ENCODE measurements around the gene CWF19L2.
"Not testable (repeated sequence)": the region's sequence is repeated elsewhere in the genome, so short reads cannot be mapped to it uniquely, and the experiment has no call there.

The CWF19L2 gene

GRCh38 chr11:107430525-107430924 lies 27.1 kb downstream of the CWF19L2 start:
- DNase-seq = no peak

GRCh38 chr11:107427569-107428180 lies 29.9 kb downstream of the CWF19L2 start:
- peak; percentile 39 for DNase-seq

- DNase-seq = no peak
Observed at GRCh38 chr11:107413352-107413751, 44.3 kb downstream of the CWF19L2 start.

DNA sequence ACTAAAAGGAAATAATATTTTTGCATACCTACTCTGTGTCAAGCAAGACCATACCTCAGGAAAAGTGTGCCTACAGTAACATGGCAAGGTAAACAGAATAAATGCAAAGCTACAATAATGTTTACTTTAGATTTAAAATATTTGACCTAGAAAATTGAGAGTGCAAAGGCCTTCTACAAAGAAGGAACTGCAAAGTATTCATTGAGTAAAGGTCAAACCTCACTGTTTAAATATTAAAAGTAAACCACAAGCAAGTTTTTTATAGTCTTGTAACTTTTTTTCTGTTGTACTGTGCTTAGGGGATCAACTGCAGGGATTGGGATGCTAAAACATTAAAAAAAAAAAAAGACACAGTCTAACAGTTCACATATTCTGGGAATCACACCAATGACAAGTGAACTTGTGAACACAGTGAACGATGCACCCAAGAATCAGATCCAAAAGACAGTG lies 48.8 kb downstream of the CWF19L2 start:
- no peak for DNase-seq

GRCh38 chr11:107405260-107405659 lies 52.4 kb downstream of the CWF19L2 start:
- no peak for DNase-seq

- not testable (repeated sequence) for DNase-seq
Observed at GRCh38 chr11:107401131-107401530, 56.5 kb downstream of the CWF19L2 start.

DNA sequence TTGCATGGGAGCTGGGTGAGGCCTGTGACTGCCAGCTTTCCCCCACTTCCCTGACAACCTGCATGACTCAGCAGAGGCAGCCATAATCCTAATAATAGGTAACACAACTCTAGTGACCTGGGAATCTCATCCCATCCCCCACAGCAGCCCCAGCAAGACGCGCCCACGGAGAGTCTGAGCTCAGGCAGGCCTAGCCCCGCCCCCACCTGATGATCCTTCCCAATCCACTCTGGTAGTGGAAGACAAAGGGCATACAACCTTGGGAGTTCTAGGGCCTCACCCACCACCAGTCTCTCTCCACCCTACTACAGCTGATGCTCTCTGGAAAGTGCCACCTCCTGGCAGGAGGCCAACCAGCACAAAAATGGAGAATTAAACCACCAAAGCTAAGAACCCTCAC lies 60.3 kb downstream of the CWF19L2 start:
- no peak for DNase-seq

DNA sequence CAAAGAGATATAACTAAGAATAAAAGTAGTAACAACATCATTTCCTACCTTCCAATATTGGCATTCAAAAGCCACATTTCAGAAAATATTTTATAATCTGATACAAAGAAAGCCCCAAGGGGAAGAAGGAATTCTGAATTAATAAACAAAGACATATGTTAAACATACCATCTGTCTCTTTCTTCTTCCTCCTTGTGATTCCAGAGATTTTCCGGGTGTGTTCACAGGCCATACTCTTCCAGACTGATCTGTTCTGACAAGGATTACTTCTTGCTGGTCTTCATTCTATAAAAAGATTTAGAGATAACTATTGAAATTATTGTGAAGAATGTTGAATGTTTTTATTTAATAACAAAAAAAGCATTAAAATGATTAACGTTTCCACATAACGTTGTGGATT lies 65.0 kb downstream of the CWF19L2 start:
- DNase-seq = no peak

GRCh38 chr11:107390701-107391100 lies 66.9 kb downstream of the CWF19L2 start:
- DNase-seq = not testable (repeated sequence)

DNA sequence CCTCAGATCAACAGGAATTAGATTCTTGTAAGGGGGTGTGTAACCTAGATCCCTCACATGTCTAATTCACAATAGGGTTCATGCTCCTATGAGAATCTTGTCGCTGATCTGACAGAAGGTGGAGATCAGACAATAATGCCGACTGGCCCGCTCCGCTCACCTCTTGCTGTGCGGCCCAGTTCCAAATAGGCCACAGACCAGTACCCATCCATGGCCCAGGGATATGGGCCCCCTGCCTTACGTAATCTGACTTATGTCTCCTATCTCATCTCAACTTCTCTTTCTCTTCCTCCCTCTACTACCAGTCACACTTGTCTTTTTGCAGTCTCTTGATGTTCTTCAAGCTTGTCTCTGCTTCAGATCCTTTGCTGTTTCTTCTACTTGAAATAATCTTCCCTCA lies 70.0 kb downstream of the CWF19L2 start:
- no peak for DNase-seq

- DNase-seq = no peak
Observed at GRCh38 chr11:107385361-107385981, 72.2 kb downstream of the CWF19L2 start.

DNA sequence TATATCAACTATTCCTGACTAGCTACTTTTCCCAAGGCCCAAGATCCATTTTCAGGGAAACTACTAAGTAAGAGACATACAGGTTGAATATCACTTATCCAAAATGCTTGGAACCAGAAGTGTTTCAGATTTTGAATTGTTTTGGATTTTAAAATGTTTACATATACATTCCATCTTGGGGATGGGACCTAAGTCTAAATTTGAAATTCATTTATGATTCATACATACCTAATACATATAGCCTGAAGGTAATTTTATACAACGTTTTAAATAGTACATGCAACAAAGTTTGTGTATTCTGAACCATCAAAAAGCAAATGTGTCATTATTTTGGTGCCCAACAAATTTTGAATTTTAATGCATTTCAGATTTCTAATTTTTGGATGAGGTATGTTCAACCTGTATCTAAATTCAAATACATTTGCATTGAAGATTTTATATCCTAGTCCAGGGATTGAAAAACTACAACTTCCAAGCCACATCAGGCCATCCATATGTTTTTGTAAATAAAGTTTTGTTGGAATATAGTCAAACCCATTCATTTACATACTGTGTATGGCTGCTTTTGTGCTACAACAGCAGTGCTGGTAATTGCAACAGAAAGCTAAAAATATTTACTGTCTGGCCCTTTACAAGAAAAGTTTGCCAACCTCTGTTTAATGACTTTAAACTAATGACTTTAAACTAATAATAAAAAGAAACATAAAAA lies 73.3 kb downstream of the CWF19L2 start:
- DNase-seq = no peak

DNA sequence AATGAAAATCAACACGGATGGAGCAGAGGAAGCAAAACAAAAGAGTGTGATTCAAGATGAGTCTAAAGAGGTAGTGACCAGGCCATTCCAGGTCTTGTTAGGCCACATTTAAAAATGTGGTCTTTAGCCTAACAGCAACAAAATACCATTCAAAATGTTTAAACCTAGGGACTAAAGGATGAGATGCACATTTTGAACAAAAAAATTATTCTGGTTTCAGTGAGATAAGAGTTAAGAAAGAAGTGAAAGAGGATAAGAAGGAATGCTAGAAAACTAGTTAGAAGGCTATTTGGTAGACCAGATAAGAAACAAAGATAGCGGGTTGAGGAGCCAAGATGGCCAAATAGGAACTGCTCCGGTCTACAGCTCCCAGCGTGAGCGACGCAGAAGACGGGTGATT lies 85.2 kb downstream of the CWF19L2 start:
- DNase-seq = no peak

- DNase-seq = no peak
Observed at GRCh38 chr11:107370390-107370789, 87.2 kb downstream of the CWF19L2 start.

DNA sequence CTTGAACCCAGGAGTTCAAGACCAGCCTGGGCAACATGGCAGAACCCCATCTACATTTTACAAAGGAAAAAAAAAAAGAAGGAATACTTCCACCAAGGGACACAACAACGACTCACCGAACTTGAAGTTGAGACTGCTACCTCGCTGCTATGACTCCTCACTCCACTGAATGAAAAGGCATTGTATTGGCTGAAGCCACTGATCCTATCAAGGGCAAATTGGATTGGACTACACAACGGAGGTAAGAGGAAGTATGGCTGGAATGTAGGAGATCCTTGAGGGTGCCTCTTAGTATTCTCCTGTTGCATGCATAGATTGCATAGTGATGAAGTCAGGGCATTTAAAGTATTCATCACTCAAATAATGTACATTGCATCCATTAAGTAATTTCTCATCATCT lies 97.9 kb downstream of the CWF19L2 start:
- DNase-seq = no peak

- no peak for DNase-seq
Observed at GRCh38 chr11:107357877-107358276, 99.7 kb downstream of the CWF19L2 start.

- no peak for DNase-seq
Observed at GRCh38 chr11:107354780-107355179, 102.8 kb downstream of the CWF19L2 start.

DNA sequence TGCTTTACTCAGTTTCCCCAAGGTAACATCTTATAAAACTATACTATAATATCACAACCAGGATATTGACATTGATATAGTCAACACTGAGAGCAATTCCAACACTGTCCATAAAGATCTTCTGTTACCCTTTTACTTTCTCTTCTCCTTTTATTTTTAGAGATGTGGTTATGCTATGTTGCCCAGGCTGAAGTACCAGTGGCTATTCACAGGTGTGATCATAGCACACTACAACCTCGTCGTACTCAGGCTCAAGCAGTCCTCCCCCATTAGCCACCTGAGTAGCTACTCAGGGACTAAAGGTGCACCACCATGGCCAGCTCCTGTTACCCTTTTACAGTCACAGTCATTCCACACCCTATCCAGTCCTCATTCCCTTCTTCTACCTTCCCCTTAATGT lies 119.7 kb downstream of the CWF19L2 start:
- no peak for DNase-seq

DNA sequence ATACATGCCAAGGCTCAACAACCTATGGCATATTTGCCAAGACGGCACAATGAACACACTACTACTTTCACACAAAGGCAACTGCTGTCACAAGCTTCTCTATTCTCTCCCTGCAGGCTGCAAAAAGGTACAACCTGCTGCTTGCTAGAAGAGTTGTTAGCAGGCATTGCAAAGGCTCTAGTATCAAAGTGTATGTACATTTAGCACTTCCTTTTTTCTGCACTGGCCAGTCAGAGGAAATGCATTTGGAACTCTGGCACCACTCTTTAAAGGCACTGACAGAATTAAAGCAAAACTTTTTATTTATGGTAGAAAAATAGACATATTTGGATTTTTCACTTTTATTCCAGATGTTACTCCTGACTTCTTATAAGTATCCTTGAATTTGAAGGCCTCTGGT lies 125.9 kb downstream of the CWF19L2 start:
- DNase-seq = no peak

- no peak for DNase-seq
Observed at GRCh38 chr11:107329164-107329563, 128.5 kb downstream of the CWF19L2 start.

DNA sequence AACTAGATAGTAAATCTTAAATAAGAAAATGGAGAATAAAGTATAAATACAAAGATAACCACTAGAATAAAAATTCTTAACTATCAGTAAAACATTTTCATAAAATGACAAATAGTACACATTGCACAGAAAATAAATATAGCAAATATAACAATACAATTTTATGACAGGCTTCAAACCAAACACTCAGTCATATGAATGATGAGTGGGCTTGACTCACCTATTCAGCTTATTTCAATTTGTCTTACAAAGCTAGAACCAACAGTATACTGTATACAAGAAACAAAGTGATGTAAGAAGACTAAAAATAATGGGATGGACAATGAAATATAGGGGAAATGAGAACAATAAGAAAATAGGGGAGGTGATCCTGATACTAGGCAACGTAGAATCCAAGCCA lies 141.2 kb downstream of the CWF19L2 start:
- no peak for DNase-seq

DNA sequence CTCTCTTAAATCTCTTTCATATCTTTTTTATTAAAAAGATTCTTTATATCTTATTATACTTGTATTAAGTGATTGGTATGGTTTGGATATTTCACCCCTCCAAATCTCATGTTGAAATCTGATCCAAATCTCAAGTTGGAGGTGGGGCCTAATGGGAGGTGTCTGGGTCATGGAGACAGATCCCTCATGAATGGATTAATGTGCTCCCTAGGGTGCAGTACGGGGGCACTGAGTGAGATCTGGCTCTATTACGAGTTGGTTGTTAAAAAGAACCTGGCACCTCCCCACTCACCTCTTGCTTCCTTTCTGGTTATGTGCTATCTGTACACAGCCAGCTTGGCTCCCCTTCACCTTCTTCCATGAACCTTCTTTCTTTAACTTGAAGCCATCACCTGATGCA lies 149.6 kb downstream of the CWF19L2 start:
- DNase-seq = no peak

- no peak for DNase-seq
Observed at GRCh38 chr11:107301878-107302277, 155.7 kb downstream of the CWF19L2 start.

DNA sequence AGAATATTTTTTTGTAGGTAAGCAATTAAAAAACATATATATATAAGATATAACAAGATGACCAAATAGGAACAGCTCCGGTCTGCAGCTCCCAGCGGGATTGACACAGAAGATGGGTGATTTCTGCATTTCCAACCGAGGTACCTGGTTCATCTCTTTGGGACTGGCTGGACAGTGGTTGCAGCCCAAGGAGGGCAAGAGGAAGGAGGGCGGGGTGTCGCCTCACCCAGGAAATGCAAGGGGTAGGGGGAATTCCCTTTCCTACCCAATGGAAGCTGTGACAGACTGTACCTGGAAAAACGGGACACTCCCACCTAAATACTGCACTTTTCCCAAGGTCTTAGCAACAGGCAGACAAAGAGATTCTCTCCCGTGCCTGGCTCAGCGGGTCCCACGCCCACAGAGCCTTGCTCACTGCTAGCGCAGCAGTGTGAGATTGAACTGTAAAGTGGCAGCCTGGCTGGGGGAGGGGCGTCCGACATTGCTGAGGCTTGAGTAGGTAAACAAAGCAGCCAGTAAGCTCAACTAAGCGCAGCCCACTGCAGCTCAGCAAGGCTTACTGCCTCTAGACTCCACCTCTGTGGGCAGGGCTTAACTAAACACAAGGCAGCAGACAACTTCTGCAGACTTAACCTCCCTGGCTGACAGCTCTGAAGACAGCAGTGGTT lies 163.8 kb downstream of the CWF19L2 start:
- no peak for DNase-seq
